GOT3 (cell line): Measurements from ENCODE around the gene GTF3A.
"Not testable (repeated sequence)": the region's sequence is repeated elsewhere in the genome, so short reads cannot be mapped to it uniquely, and the experiment has no call there.

ENCODE experiments used
- DNase-seq: peaks from one replicate; lab custom pipeline; 2025; ENCODE audit warnings: mixed read lengths; lab: John Stamatoyannopoulos, UW

GTF3A gene

DNA sequence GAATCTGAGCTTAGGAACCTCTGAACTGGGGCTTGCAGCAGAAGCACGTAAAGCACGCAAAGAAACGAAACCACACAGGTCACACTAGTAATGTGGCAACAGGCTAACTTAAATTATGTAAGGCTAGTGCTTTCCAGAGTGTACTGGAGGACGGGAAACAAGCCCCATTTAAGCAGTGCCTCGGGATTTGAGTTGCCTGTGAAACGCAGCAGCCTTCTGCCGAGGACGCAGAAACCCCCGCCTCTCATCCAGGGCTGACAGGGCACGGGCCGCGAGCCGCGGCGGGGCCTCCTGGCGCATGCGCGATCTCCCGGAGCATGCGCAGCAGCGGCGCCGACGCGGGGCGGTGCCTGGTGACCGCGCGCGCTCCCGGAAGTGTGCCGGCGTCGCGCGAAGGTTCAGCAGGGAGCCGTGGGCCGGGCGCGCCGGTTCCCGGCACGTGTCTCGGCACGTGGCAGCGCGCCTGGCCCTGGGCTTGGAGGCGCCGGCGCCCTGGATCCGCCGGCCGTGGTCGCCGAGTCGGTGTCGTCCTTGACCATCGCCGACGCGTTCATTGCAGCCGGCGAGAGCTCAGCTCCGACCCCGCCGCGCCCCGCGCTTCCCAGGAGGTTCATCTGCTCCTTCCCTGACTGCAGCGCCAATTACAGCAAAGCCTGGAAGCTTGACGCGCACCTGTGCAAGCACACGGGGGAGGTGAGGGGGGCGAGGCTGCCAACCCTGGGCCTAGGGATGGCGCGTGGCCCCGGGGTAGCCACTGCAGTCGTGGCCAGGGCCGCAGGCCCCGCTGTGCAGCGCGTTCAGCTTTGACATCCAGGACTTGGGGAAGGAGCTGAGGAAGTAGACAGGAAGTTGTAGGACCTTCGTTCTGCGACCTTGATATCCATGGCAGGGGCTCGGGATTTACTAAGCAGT, at the start of gene GTF3A:
TSS of gene GTF3A (plus strand) at position 374 of the 912 bp plus-strand sequence.
- DNase-seq: peak; percentile 61

GRCh38 chr13:27374650-27375049, 49.8 kb upstream of the GTF3A start:
- DNase-seq: no peak

- DNase-seq: no peak
Measured at GRCh38 chr13:27375686-27376326, 48.6 kb upstream of the GTF3A start.

DNA sequence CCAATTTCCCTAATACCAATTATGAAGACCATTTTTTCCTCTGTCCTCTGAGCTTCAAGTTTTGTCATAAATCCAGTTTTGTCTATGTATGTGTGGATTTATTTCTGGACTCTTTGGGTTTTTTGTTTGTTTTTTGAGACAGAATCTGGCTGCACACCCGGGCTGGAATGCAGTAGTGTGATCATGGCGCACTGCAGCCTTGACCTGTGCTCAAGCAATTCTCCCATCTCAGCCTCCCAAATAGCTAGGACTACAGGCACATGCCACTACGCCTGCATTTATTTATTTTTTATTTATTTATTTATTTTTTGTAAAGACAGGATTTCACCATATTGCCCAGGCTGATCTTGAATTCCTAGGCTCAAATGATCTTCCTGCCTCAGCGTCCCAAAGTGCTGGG, 45.3 kb upstream of the GTF3A start:
- DNase-seq: no peak

- no peak for DNase-seq
Measured at GRCh38 chr13:27379694-27380641, 44.5 kb upstream of the GTF3A start.

- DNase-seq: no peak
Measured at GRCh38 chr13:27381601-27382000, 42.8 kb upstream of the GTF3A start.

DNA sequence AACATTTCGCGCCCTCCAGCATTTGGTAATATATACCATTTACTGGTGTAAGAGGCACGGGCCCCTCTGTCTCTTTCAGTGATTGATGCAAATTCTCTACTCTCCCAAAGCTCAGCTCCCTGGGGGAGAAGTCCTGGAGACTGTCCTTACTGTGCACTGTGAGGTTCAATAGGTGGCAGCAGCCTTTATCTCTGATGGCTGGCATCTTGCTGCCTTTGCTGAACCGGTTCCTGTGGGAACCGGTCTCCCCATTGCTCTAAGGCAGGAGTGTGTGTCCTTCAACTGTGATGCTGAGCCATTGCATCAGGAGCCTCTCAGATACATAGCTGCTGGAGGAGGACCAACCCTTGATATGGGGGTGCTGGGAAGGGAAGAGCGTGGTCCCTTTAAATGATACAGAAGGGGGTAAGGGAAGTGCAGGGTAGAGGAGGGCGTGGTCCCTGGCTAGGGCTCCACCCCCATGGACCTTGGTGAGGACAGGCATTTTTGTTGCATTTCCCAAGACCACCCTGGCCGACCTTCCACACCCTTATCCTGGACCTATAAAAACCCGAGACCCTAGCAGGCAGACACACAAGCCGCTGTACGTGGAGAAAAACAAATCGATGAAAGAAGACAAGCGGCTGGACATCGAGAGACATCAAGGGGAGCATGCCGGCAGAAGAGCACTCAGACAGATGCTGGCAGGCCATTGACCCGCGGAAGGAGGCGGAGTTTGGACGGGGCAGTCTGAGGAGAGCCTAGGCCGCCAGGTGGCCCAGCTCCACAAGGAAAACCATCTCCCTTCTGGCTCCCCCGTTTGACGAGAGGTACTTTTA, 41.1 kb upstream of the GTF3A start:
- DNase-seq: no peak

DNA sequence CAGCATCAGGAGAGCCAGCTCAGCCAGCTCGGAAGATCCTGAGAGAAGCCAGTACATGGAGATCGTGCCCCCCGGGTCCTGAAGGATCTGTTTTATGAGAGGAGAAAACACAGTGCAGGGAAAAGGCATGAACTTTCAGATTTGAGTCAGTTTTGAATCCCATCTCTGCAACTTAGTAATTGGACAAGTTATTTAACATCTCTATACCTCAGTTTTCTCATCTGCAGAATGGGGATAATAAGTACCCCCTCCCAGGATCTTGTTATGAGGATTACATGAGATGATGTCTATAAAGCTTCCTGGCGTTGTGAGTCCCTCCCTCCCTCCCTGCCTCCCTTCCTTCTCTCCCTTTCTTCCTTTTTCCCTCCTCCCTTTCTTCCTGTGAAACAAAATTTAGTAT, 40.1 kb upstream of the GTF3A start:
- no peak for DNase-seq

DNA sequence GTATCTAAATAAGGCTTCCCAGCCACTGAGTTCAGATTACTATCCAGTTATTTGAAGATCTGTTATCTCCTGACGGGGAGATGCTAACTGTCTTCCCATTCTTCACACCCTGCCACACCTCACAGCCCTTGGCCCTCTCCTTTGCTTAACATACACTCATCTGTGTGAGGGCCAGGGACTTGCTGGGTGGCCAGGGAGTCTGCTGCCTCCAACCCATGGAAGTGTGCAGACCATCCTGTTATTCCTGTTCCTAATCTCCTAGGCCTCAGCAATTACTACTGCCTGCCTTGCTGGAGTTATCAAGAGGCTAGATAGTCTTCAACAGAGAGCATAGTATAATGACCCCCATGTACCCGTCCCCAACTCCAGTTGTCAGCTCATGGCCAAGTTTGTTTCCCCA, 36.2 kb upstream of the GTF3A start:
- DNase-seq: no peak

DNA sequence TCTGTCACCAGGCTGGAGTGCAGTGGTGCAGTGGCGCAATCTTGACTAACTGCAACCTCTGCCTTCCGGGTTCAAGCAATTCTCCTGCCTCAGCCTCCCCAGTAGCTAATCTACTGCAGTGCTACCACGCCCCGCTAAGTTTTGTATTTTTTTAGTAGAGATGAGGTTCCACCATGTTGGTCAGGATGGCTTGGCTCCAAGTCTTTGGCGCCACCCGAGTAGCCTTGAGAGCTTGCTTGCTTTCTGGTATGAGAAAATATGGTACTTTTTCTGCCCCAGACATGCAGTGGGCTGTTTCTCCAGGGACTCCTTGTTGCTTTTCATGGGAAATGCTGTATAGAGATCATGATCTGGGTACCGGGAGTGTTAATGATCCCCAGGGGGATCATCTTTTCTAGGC, 34.5 kb upstream of the GTF3A start:
- DNase-seq: no peak

- DNase-seq: no peak
Measured at GRCh38 chr13:27391471-27391870, 32.9 kb upstream of the GTF3A start.

- DNase-seq: no peak
Measured at GRCh38 chr13:27393101-27393500, 31.3 kb upstream of the GTF3A start.

DNA sequence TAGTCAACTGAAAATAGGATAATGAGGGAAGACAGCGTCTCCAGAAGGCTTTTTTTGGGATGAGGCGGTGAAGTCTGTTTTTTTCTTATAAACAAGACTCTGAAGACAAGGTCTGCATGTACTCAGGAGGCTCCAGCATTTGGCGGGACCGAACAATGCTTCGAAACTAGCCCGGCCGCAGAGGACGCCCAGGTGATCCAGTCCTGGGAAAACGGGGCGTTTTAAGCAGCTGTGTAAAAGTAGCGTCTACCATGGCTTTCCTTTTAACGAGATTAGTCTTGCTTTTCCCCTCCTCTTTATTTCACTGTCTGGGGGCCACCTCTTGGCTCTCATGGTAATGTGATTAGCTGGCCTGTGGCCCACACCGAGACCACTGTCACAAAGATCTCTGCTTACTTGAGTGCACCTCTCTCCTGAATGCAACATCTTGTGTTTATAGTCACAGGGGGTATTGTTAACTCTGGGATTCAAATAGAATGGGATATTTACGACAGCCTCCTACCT, 29.4 kb upstream of the GTF3A start:
- no peak for DNase-seq

DNA sequence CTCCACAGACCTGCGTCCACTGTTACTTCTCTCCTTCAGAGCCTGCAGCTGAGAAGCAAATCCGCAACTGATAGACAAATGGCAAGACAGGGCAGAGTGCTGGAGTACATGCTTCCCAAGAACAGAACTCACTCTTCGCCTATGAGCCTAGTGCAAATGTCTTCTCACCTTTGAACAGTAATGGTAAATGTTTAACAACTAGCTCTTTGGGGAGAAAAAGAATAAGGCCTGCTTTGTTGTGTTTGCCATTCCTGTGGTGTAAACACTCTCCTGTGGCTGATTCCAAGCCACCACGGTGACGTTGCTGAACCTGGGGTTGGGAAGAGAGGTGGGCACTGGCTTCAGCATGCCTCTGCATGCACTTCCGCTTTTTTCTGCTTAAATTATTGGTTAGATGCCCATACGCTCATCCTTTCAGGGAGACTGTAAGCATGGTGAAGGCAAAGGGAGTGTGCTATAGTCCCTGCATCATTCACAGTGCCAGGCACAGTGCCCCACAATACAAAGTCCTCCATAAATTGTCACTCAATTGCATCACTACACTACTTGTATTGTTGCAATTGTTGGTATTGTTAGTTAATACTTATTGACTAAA, 28.1 kb upstream of the GTF3A start:
- no peak for DNase-seq

GRCh38 chr13:27398360-27398759, 26.1 kb upstream of the GTF3A start:
- DNase-seq: no peak

DNA sequence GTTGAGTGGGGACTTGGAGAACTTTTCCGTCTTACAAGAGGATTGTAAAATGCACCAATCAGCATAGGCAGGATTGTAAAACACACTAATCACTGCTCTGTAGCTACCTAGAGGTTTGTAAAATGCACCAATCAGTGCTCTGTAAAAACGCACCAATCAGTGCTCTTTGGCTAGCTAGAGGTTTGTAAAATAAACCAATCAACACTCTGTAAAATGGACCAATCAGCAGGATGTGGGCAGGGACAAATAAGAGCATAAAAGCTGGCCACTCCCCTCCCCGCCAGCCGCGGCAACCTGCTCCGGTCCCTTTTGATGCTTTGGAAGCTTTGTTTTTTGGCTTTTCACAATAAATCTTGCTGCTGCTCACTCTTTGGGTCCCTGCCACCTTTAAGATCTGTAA, 24.0 kb upstream of the GTF3A start:
- not testable (repeated sequence) for DNase-seq

GRCh38 chr13:27401210-27401609, 23.2 kb upstream of the GTF3A start:
- no peak for DNase-seq

GRCh38 chr13:27403203-27403678, 21.2 kb upstream of the GTF3A start:
- DNase-seq: no peak

DNA sequence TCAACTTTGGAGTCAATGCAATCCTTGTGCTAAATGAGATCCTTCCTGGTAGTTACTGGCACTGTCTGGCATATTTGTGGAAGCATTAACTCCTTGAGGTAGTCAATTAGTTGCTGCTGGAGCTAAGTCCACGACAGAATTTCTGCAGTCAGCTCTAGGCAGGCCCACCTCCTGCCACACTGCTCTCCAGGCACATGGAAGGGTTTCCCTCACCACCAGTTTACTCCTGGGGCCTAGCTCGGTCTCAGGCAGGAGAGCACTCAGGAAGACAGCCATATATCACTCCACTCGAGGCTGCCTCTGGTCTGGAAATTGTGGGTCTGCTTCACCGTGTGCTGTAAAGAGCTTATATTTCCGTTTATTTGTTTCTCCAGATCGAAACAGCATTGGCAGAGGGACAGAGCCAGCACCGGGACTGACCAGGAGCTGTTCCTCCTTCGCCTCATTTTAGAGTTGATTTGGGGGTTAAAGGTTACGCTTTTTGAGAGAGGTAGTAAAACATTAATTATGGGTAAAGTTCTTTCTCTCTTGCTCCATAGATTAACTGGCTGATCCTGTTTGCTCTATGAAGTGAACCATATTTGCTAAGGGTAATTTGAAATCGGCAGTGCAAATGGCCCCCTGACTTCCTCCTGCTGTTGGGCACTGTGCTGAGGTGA, 20.6 kb upstream of the GTF3A start:
- no peak for DNase-seq

DNA sequence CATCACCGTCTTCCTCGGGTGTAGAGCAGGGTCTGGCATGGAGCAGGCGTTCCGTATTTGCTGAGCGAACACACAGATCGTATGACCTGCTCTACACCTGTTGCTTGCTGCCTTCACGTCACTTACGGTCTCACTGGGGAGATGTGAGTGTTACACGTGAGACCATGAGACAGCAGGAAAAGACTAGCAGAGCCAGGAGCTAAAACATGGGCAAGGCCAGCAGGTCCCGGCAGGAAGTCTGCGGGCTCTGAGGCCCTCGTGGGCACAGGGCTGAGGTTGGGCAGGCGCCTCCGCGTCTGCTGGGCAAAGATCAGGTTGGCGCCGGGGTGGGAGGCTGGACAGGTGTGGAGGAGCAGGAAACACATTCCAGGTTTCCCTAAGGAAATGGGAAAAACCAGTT, 19.7 kb upstream of the GTF3A start:
- DNase-seq: no peak
